GM12872 (cell line): ENCODE measurements around the gene MAST2.

Source experiments
- TF ChIP-seq, protein P1 (sequence below): IDR thresholded peaks from 3 replicates; pipeline ENCODE4 v1.5.1; 2011; ENCODE audit warnings: low read depth, mild to moderate bottlenecking, low read length, moderate library complexity; ENCODE audit not compliant: insufficient read depth

Gene MAST2

DNA sequence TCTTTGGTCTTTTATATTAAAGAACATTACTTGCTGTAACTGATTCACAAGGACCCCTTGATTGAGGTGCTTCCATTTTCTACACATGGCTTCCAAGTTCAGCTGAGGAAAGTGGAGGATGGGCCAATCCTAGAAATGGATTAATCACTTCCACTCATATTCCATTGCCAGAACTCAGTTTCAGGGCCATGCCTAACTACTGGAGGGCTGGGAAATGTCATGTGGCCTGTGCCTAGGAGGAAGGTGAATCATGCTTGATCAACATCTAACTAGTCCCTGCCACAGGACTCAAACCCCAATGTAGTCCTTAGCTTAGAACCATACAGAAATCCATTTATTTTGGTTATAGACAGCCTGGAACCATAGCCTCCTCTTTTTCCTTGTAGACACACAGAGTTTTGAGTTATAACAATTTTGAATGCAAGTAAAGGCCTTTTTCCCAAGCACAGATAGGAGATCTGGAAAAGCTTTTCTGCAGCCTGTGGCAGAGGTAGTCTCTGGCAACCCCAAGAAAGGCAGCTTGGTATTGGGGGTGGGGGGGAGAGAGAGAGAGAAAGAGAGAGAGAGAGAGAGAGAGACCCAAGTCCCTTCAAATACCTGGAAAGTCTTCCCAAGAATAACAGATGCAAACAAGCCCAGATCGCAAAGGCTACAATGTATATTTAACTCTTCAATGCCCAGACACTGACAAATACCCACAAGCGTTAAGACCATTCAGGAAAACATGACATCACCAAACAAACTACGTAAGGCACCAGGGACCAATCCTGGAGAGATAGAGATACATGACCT is 12.5 kb downstream of the MAST2 start:
- TF ChIP-seq, protein P1, sequence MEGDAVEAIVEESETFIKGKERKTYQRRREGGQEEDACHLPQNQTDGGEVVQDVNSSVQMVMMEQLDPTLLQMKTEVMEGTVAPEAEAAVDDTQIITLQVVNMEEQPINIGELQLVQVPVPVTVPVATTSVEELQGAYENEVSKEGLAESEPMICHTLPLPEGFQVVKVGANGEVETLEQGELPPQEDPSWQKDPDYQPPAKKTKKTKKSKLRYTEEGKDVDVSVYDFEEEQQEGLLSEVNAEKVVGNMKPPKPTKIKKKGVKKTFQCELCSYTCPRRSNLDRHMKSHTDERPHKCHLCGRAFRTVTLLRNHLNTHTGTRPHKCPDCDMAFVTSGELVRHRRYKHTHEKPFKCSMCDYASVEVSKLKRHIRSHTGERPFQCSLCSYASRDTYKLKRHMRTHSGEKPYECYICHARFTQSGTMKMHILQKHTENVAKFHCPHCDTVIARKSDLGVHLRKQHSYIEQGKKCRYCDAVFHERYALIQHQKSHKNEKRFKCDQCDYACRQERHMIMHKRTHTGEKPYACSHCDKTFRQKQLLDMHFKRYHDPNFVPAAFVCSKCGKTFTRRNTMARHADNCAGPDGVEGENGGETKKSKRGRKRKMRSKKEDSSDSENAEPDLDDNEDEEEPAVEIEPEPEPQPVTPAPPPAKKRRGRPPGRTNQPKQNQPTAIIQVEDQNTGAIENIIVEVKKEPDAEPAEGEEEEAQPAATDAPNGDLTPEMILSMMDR, result no peak

DNA sequence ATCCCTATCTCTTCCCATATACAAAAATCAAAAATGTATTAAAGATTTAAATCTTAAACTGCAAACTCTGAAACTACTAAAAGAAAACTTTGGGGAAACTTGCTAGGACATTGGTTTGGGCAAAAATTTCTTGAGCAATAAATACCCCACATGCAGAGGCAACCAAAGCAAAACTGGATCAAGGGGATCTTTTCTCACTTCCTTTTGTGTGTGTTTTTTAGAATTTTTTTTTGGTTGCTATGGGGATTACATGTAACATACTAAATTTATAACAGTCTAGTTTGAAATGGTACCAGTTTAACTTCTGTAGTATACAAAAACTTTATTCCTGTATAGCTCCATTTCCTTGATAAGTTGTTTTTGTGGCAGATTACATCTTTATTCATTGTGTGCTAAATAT is 16.8 kb downstream of the MAST2 start:
- TF ChIP-seq, protein P1, result no peak

DNA sequence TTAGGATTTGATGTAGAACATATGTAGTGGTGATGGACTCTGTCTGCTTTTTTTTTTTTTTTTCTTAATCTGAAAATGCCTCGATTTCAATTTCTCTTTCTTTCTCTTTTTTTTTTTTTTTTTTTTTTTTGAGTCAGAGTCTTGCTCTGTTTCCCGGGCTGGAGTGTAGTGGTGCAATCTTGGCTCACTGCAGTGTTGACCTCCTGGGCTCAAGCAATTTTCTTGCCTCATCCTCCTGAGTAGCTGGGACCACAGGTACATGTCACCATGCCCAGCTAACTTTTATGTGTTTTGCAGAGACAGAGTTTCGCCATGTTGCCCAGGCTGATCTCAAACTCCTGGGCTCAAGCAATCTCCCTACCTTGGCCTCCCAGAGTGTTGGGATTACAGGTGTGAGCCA is 17.4 kb downstream of the MAST2 start:
- TF ChIP-seq, protein P1, result no peak

DNA sequence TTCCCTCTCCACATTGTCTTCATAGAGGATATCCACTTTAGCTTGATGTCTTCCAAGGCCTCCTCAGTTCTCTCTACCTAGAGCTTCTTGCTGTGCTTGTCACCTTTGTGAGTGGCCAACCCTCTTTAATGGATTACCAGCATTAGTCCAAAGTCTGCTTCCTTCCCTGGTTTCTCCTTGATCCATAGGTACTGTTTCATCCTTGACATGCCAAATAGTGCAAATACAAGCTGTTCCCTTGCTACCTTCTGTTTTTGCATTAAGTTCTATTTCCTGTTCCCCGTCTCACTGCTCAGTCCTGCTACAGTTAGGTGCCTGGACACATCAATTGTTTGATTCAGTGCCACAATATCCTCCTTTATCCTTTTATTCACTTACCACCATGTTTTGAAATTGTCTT is 19.2 kb downstream of the MAST2 start:
- TF ChIP-seq, protein P1, result no peak

DNA sequence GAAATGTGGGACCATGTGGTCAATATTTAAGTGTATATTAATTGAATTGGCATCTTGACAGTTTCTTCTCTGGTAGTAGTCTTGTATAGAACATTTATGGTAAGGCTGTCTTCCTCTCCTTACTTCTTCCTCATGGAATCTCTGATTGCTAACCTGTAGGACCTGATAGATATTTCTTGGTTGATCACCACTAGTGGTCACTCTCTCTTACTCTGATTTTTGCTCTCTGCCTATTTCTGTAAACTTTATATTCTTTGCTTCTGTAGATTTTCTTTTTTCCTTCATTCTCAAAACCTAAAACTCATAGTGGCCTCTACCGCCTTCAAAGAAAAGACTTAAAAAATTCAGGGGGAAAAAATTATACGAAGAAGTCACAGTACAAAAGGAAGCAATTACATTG is 21.2 kb downstream of the MAST2 start:
- TF ChIP-seq, protein P1, result no peak

DNA sequence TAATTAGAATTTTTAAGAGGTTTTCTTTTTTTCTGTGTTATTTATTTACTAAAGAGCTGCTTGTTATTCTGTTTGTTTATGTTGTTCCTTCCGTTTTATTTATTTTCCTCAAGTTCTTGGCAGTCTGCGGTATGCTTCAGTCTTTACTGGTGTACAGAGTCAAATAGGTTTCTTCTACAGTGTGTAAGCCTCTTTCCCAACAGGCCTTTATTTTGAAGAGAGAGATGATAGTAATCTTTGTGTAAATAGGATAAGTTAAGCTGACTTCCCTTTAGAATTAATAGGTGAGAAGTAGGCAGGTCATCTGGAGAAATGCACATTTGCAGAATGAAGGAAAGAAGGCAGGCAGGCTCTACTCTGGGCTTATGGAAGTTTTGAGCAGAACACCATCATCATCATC is 23.8 kb downstream of the MAST2 start:
- TF ChIP-seq, protein P1, result no peak

DNA sequence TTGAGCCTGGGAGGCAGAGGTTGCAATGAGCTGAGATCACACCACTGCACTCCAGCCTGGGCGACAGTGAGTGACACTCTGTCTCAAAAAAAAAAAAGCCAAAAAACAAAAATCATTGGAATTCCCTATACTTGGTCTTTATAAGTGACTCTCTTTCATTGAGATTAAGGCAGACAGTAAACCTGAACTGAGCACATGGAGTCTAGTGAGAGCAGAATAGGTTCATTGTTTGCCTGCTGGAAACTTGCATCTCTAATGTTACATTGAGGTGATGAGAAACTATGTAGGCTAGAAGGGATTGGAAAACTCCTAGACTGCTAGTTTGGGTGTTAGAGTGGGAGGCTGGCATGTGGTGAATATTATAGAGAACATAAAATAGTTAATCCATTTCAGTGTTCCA is 25.4 kb downstream of the MAST2 start:
- TF ChIP-seq, protein P1, result no peak
